NCI-H69 (cell line): Measurements from ENCODE around the gene B3GAT1.
A peak's percentile ranks its signal among the peaks of the same experiment; 100 is the strongest.
"Not testable (repeated sequence)": the region's sequence is repeated elsewhere in the genome, so short reads cannot be mapped to it uniquely, and the experiment has no call there.

Source experiments
- DNase-seq: peaks from one replicate; lab custom pipeline; 2025; lab: John Stamatoyannopoulos, UW

B3GAT1 gene

GRCh38 chr11:134355656-134356055, 56.4 kb downstream of the B3GAT1 start:
- DNase-seq, result no peak

GRCh38 chr11:134355136-134355535, 56.9 kb downstream of the B3GAT1 start:
- no peak for DNase-seq

GRCh38 chr11:134352111-134352510, 59.9 kb downstream of the B3GAT1 start:
- no peak for DNase-seq

- no peak for DNase-seq
Observed at GRCh38 chr11:134350381-134350780, 61.7 kb downstream of the B3GAT1 start.

GRCh38 chr11:134349802-134350355, 62.2 kb downstream of the B3GAT1 start:
- no peak for DNase-seq

GRCh38 chr11:134349109-134349801, 62.8 kb downstream of the B3GAT1 start:
- DNase-seq, result no peak

GRCh38 chr11:134347441-134347840, 64.6 kb downstream of the B3GAT1 start:
- no peak for DNase-seq

GRCh38 chr11:134346976-134347350, 65.1 kb downstream of the B3GAT1 start:
- DNase-seq, result no peak

GRCh38 chr11:134346101-134346975, 65.7 kb downstream of the B3GAT1 start:
- DNase-seq, result peak; percentile 66

- no peak for DNase-seq
Observed at GRCh38 chr11:134345237-134345550, 66.8 kb downstream of the B3GAT1 start.

- not testable (repeated sequence) for DNase-seq
Observed at GRCh38 chr11:134344497-134345236, 67.4 kb downstream of the B3GAT1 start.

GRCh38 chr11:134343646-134344045, 68.4 kb downstream of the B3GAT1 start:
- no peak for DNase-seq

GRCh38 chr11:134342572-134343340, 69.3 kb downstream of the B3GAT1 start:
- no peak for DNase-seq

GRCh38 chr11:134341805-134342571, 70.1 kb downstream of the B3GAT1 start:
- DNase-seq, result no peak

- DNase-seq, result peak; percentile 14
Observed at GRCh38 chr11:134340354-134340964, 71.6 kb downstream of the B3GAT1 start.

- no peak for DNase-seq
Observed at GRCh38 chr11:134339756-134340155, 72.3 kb downstream of the B3GAT1 start.

GRCh38 chr11:134338654-134339053, 73.4 kb downstream of the B3GAT1 start:
- DNase-seq, result no peak

GRCh38 chr11:134338068-134338467, 74.0 kb downstream of the B3GAT1 start:
- DNase-seq, result no peak

- no peak for DNase-seq
Observed at GRCh38 chr11:134337051-134337450, 75.0 kb downstream of the B3GAT1 start.

- no peak for DNase-seq
Observed at GRCh38 chr11:134334796-134335571, 77.1 kb downstream of the B3GAT1 start.
